Measurements from ENCODE around the gene FILIP1.

FILIP1 gene

GRCh38 chr6:75348882-75349261 is 144.7 kb downstream of the FILIP1 start:
- H3K4me3 ChIP-seq (ENCODE audit: low read length, poor library complexity, severe bottlenecking) = no peak overlapping the region

GRCh38 chr6:75347898-75348610 is 145.5 kb downstream of the FILIP1 start:
- no peak overlapping the region for H3K9ac ChIP-seq (ENCODE audit: low read depth, low read length, poor library complexity, severe bottlenecking)
- no peaks in the 10 kb centered on the region for H3K79me2 ChIP-seq (ENCODE audit: insufficient read depth, low read length)
- no peak overlapping the region for H2AFZ ChIP-seq (ENCODE audit: low read length)
- H3K4me2 ChIP-seq (ENCODE audit: low read depth, low read length, poor library complexity, severe bottlenecking) = no peak overlapping the region
- H3K36me3 ChIP-seq (ENCODE audit: insufficient read depth, low read length) = no peaks in the 10 kb centered on the region
- H3K9me3 ChIP-seq (ENCODE audit: insufficient read depth, low read depth, low read length) = no peaks in the 10 kb centered on the region
- TF ChIP-seq CTCF (conservative IDR thresholded peaks at IDR 0.05; ENCODE audit: low read length) (no peak), EZH2phosphoT487 (IDR thresholded peaks at IDR 0.05; ENCODE audit: borderline replicate concordance) (no peak)
- no peaks in the 10 kb centered on the region for H3K27me3 ChIP-seq (ENCODE audit: insufficient read depth, low read length, poor library complexity, severe bottlenecking)
- no peaks in the 10 kb centered on the region for H3K4me1 ChIP-seq (ENCODE audit: insufficient read depth, low read length, poor library complexity, severe bottlenecking)
- no peaks in the 10 kb centered on the region for H4K20me1 ChIP-seq (ENCODE audit: insufficient read depth, low read length, poor library complexity, severe bottlenecking)
- H3F3A ChIP-seq (ENCODE audit: low read depth) = no peaks in the 10 kb centered on the region
- no peak overlapping the region for H3K4me3 ChIP-seq (ENCODE audit: low read length, poor library complexity, severe bottlenecking)
- no peaks in the 10 kb centered on the region for H3K9me2 ChIP-seq (replicated peaks; ENCODE audit: low read depth, low read length)

More at GRCh38 chr6:75348882-75349261, 144.7 kb downstream of the FILIP1 start:
- H3K9ac ChIP-seq (ENCODE audit: low read depth, low read length, poor library complexity, severe bottlenecking) = no peak overlapping the region
- TF ChIP-seq EZH2phosphoT487 (IDR thresholded peaks at IDR 0.05; ENCODE audit: borderline replicate concordance) (no peak), CTCF (conservative IDR thresholded peaks at IDR 0.05; ENCODE audit: low read length) (no peak)
- no peak overlapping the region for H3K4me2 ChIP-seq (ENCODE audit: low read depth, low read length, poor library complexity, severe bottlenecking)
- no peaks in the 10 kb centered on the region for H3K9me2 ChIP-seq (replicated peaks; ENCODE audit: low read depth, low read length)
- H3K4me1 ChIP-seq (ENCODE audit: insufficient read depth, low read length, poor library complexity, severe bottlenecking) = no peaks in the 10 kb centered on the region
- H3K79me2 ChIP-seq (ENCODE audit: insufficient read depth, low read length) = no peaks in the 10 kb centered on the region
- no peaks in the 10 kb centered on the region for H4K20me1 ChIP-seq (ENCODE audit: insufficient read depth, low read length, poor library complexity, severe bottlenecking)
- H3F3A ChIP-seq (ENCODE audit: low read depth) = no peaks in the 10 kb centered on the region
- no peaks in the 10 kb centered on the region for H3K27me3 ChIP-seq (ENCODE audit: insufficient read depth, low read length, poor library complexity, severe bottlenecking)
- H2AFZ ChIP-seq (ENCODE audit: low read length) = no peak overlapping the region
- H3K9me3 ChIP-seq (ENCODE audit: insufficient read depth, low read depth, low read length) = no peaks in the 10 kb centered on the region
- H3K36me3 ChIP-seq (ENCODE audit: insufficient read depth, low read length) = no peaks in the 10 kb centered on the region

DNA sequence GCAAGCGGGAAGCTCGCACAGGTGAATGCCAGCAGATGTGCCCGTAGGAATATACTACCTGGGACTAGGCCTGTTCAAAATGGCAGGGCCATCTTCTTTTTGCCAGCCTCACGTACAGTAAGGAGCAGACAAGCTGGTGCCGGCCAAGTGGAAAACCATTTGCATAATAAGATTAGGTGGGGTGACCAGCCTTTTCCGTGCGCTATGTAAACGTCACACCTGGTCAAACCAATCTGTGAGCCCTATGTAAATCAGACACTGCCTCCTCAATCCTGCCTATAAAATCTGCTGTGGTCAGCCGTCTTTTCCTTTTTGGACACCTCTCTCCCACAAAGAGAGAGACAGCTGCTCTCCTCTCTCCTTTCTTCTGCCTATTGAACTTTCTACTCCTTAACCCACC is 148.2 kb downstream of the FILIP1 start:
- Histone ChIP-seq H4K20me1 (ENCODE audit: insufficient read depth, low read length, poor library complexity, severe bottlenecking) (no peaks in the 10 kb centered on the region), H3K4me3 (ENCODE audit: low read length, poor library complexity, severe bottlenecking) (no peak overlapping the region), H3K9me3 (ENCODE audit: insufficient read depth, low read depth, low read length) (no peaks in the 10 kb centered on the region), H3K79me2 (ENCODE audit: insufficient read depth, low read length) (no peaks in the 10 kb centered on the region), H3K4me1 (ENCODE audit: insufficient read depth, low read length, poor library complexity, severe bottlenecking) (no peaks in the 10 kb centered on the region), H2AFZ (ENCODE audit: low read length) (no peak overlapping the region), H3K9me2 (replicated peaks; ENCODE audit: low read depth, low read length) (no peaks in the 10 kb centered on the region), H3K36me3 (ENCODE audit: insufficient read depth, low read length) (no peaks in the 10 kb centered on the region), H3K9ac (ENCODE audit: low read depth, low read length, poor library complexity, severe bottlenecking) (no peak overlapping the region), H3F3A (ENCODE audit: low read depth) (no peaks in the 10 kb centered on the region), H3K27me3 (ENCODE audit: insufficient read depth, low read length, poor library complexity, severe bottlenecking) (no peaks in the 10 kb centered on the region), H3K4me2 (ENCODE audit: low read depth, low read length, poor library complexity, severe bottlenecking) (no peak overlapping the region)
- no peak for TF ChIP-seq CTCF (conservative IDR thresholded peaks at IDR 0.05; ENCODE audit: low read length)
- TF ChIP-seq EZH2phosphoT487 (IDR thresholded peaks at IDR 0.05; ENCODE audit: borderline replicate concordance) = no peak

Data from Loucy (cell line).